Cardiac fibroblast (primary cell): ENCODE results near the gene GNB1.

Source experiments
- DNase-seq, 2 donors: peaks; one replicate each; pipeline versions ENCODE4 v3.0.0 to v3.0.0-alpha.2; 2010; ENCODE audit warnings: low read depth in 2 of 2
- H3K4me3 ChIP-seq, 2 donors: replicated peaks in 1 of 2; 1 replicate in 1 of 2; 2 replicates in 1 of 2; pipeline ENCODE4 v1.5.1; 2011; ENCODE audit warnings: low read depth in 2 of 2, low read length in 2 of 2, mild to moderate bottlenecking in 2 of 2, moderate library complexity in 1 of 2
- TF ChIP-seq, protein P1 (sequence below): IDR thresholded peaks from one replicate; pipeline ENCODE4 v1.5.1; 2011; ENCODE audit warnings: low read depth, mild to moderate bottlenecking, low read length, inconsistent platforms

GNB1 gene

DNA sequence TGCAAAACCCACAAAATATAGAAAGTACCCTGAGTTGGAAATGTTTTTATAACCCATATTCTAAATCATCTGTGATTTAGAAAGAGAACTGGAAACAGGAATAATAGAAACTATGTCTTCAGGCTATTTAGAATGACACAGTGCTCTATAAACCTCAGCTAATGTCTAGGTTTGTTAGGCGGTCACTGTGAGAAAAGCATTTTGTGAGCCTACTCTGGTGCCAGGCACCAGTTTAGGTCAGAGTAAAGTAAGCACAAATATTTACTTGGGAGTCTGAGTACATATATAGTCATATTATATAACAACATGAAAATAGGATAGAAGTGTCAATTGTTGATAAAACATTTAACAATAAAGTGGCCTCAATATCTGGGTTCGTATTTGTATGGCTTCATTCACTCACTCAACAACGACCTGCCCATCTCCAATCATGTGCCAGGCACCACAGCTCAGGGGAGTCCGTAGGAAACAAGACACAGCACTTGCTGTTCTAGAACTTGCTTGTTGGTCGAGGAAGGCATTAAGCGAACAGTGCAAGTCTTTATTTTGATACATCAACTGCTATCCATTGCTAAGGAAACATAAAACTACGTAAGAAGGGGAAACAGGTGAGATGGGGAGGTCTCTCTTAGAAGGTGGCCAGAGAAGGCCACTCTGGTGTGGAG lies 37.2 kb downstream of the GNB1 start:
- H3K4me3 ChIP-seq, result no peak overlapping the region
- TF ChIP-seq, protein P1, sequence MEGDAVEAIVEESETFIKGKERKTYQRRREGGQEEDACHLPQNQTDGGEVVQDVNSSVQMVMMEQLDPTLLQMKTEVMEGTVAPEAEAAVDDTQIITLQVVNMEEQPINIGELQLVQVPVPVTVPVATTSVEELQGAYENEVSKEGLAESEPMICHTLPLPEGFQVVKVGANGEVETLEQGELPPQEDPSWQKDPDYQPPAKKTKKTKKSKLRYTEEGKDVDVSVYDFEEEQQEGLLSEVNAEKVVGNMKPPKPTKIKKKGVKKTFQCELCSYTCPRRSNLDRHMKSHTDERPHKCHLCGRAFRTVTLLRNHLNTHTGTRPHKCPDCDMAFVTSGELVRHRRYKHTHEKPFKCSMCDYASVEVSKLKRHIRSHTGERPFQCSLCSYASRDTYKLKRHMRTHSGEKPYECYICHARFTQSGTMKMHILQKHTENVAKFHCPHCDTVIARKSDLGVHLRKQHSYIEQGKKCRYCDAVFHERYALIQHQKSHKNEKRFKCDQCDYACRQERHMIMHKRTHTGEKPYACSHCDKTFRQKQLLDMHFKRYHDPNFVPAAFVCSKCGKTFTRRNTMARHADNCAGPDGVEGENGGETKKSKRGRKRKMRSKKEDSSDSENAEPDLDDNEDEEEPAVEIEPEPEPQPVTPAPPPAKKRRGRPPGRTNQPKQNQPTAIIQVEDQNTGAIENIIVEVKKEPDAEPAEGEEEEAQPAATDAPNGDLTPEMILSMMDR, result no peak
- DNase-seq, result no peak

DNA sequence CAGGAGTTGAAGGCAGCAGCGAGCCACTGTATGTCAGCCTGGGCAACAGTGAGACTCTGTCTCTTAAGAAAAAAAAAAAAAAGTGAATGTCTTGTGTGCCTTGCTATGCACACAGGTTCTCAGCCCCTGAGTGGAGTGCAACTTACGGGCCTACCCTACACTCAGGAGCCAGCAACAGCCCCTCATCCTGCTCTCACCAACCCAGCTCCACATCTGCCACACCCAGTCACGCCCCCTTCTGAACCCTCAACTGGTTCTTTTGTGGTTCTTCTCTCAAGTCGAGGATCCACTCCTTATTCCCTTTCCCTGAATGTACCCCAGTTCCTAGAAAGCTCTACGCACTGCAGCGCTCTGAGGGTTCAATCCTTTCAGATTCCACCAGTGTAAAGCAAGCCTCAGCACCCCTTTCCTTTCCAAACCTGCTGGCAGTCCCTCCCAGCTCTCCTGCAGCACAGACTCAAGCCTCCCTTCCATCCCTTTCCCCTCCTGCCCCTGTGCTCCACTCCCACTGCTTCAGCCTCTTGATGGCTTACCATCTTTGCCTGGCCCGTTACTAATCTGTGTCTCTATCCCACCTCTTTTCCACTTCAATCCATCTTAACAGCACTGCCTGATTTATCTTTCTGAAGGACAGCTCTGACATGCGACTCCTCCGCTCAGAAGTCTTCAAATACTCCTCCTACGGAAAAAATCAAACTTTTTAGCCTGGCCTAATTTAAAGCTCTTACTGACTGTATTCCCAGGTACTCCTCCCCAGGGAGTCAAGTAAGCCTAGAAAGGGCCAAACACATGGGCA lies 38.1 kb downstream of the GNB1 start:
- H3K4me3 ChIP-seq, result no peak overlapping the region
- TF ChIP-seq, protein P1, result no peak
- DNase-seq, result no peak

- no peak for DNase-seq
- H3K4me3 ChIP-seq, result no peak overlapping the region
- TF ChIP-seq, protein P1, result no peak
Measured at GRCh38 chr1:1847890-1848289, 43.0 kb downstream of the GNB1 start.

GRCh38 chr1:1847061-1847850 lies 43.6 kb downstream of the GNB1 start:
- DNase-seq, result peak in 1 of 2 donors; percentile 61
- H3K4me3 ChIP-seq, result no peak overlapping the region
- TF ChIP-seq, protein P1, result no peak

DNA sequence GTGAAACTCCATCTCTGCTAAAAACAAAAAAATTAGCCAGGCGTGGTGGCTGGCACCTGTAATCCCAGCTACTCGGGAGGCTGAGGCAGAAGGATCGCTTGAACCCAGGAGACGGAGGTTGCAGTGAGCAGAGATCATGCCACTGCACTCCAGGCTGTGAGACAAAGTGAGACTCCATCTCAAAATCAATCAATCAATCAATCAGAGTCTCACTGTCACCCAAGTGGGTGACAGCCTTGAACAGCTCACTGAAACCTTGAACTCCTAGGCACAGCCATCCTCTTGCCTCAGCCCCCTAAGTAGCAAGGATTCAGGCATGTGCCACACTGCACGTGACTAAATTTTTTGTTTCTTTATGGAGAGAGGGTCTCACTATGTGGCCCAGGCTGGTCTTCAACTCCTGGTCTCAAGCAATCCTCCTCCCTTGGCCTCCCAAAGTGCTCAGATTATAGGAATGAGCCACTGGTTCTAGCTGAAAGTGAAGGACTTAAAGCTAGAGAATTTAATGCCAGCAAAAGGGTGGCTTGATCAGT lies 44.4 kb downstream of the GNB1 start:
- TF ChIP-seq, protein P1, result no peak
- no peak overlapping the region for H3K4me3 ChIP-seq

GRCh38 chr1:1842360-1843146 lies 48.3 kb downstream of the GNB1 start:
- H3K4me3 ChIP-seq, result no peak overlapping the region
- no peak for DNase-seq
- TF ChIP-seq, protein P1, result no peak

More for the DNA sequence above, 44.4 kb downstream of the GNB1 start:
- DNase-seq, result no peak
